HG03521 (cell line): ENCODE results near the gene EPS8L2.

Experiments
- ATAC-seq: cut with Tn5 transposase; IDR thresholded peaks from one replicate; pipeline ENCODE4 v1.9.1; 2021; ENCODE audit warnings: mild to moderate bottlenecking, moderate library complexity; ENCODE audit not compliant: unreplicated experiment

The EPS8L2 gene

DNA sequence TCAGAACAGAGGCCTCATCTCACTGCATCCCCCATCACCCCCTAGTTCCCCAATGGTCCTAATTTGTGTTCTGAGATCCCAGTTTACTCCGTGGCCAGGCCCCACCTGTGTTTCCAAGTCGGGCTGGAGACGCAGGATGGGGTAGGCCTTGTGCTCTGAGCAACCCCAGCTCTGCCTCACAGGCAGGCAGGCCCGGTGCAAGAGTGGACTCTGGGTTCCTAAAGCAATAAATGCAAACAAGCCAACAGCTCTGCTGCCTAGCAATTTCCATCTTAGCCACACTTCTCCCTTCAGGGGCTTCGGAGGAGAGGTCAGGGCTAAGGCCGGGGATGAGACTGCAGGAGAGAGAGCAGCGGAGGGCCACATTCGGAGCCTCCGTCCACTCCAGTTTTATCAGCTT lies 2.5 kb upstream of the EPS8L2 start:
- ATAC-seq, result no peak

DNA sequence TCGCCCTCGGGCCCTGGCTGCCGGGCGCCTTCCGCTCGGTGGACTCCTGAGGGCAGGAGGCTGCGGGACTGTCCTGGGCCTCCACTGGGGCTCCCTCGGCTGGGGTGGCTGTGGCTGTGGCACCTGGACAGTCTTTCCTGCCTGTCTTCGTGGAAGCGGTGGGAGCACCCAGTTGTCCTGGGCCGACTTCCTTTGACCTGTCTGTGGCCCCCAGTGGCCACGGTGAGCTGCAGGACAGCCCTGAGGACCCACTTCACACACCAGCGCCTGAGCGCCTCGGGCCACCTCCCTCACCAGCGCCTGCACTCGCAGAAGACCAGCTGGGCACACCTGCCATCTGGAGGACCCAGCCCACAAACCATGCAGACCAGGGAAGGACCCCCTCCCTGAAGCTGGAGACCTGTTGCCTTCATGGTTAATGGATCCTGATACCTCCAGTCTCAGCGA lies 1.8 kb upstream of the EPS8L2 start:
- no peak for ATAC-seq

GRCh38 chr11:704781-705645 lies 1.0 kb upstream of the EPS8L2 start:
- no peak for ATAC-seq

- no peak for ATAC-seq
Observed at GRCh38 chr11:706439-706956, 467 bp downstream of the EPS8L2 start.

GRCh38 chr11:706957-707816 lies 1.2 kb downstream of the EPS8L2 start:
- ATAC-seq, result no peak

GRCh38 chr11:707817-708420 lies 1.9 kb downstream of the EPS8L2 start:
- no peak for ATAC-seq

DNA sequence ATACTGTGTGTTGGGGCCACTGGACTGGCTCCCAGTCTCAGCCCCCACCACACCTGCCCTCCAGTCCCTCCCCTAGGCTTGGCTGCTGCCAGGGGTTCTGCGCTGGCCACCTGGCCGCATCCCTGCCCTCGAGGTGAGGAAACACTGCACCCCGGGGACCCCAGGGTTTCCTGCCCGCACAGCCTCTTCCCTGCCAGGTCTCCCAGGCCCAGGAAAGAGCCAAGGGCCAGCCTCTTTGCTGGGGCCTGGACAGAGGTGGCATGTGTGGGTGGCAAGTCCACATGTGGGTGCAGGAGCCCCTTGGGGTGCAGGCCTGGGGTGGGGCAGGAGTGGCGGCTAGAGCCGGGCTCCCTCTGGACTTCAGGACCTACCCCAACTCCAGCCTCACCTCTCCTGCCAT lies 2.5 kb downstream of the EPS8L2 start:
- ATAC-seq, result no peak

- ATAC-seq, result no peak
Observed at GRCh38 chr11:709109-709997, 3.3 kb downstream of the EPS8L2 start.

DNA sequence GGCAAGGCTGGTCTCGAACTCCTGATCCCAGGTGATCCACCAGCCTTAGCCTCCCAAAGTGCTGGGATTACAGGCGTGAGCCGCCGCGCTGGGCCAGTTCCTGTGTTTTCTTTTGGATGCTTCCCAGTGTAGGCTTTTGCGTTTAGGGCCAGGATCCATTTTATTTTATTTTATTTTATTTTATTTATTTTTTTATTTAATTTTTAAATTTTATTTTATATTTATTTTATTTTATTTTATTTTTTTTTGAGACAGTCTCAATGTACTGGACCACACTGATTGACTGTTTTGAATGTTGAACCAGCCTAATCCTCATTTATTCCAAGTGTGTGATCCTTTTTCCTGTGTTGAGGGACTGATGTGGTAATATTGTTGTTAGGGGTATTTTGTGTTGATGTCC lies 8.4 kb downstream of the EPS8L2 start:
- ATAC-seq, result no peak

GRCh38 chr11:719214-720016 lies 13.4 kb downstream of the EPS8L2 start:
- no peak for ATAC-seq

- no peak for ATAC-seq
Observed at GRCh38 chr11:720017-720641, 14.1 kb downstream of the EPS8L2 start.

DNA sequence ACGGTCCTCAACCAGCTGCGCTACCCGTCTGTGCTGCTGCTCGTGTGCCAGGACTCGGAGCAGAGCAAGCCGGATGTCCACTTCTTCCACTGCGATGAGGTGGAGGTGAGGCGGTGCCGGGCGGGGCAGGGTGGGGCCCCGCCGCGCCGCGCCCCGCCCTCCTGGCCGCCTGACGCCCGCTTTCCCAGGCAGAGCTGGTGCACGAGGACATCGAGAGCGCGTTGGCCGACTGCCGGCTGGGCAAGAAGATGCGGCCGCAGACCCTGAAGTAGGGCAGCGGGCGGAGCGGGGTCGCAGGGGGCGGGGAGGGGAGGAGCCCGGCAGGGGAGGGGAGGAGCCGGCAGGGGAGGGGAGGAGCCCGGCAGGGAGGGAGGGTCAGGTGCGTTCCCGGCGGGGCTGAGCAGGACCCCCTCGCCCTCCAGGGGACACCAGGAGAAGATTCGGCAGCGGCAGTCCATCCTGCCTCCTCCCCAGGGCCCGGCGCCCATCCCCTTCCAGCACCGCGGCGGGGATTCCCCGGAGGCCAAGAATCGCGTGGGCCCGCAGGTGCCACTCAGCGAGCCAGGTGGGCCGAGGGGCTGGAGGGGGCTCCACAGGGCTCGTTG lies 14.7 kb downstream of the EPS8L2 start:
- ATAC-seq, result no peak

DNA sequence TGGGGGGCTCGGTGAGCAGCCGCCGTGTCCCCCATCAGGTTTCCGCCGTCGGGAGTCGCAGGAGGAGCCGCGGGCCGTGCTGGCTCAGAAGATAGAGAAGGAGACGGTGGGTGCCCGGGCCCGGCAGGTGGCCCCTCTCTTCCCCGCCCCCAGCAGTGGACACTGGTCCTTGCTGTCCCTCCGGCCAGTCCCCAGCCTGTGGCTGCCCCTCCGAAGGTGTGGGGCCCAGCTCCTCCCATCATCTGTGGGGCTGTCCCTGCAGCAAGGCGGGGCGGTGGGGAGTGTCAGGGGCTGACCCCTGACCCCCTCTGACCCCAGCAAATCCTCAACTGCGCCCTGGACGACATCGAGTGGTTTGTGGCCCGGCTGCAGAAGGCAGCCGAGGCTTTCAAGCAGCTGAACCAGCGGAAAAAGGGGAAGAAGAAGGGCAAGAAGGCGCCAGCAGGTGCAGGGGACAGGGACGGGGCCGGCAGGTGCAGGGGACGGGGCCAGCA lies 15.3 kb downstream of the EPS8L2 start:
- no peak for ATAC-seq

- no peak for ATAC-seq
Observed at GRCh38 chr11:721741-722345, 15.8 kb downstream of the EPS8L2 start.

DNA sequence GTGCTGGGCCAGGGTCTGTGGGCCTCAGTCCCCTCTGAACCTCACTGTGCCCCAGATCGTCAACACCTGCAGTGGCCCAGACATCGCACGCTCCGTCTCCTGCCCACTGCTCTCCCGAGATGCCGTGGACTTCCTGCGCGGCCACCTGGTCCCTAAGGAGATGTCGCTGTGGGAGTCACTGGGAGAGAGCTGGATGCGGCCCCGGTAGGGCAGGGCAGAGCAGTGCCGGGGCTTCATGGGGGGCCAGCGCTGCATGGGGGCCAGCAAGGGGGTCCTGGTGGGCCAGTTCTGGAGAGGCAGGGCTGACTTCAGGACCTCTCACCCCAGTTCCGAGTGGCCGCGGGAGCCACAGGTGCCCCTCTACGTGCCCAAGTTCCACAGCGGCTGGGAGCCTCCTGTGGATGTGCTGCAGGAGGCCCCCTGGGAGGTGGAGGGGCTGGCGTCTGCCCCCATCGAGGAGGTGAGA lies 16.3 kb downstream of the EPS8L2 start:
- ATAC-seq, result no peak

DNA sequence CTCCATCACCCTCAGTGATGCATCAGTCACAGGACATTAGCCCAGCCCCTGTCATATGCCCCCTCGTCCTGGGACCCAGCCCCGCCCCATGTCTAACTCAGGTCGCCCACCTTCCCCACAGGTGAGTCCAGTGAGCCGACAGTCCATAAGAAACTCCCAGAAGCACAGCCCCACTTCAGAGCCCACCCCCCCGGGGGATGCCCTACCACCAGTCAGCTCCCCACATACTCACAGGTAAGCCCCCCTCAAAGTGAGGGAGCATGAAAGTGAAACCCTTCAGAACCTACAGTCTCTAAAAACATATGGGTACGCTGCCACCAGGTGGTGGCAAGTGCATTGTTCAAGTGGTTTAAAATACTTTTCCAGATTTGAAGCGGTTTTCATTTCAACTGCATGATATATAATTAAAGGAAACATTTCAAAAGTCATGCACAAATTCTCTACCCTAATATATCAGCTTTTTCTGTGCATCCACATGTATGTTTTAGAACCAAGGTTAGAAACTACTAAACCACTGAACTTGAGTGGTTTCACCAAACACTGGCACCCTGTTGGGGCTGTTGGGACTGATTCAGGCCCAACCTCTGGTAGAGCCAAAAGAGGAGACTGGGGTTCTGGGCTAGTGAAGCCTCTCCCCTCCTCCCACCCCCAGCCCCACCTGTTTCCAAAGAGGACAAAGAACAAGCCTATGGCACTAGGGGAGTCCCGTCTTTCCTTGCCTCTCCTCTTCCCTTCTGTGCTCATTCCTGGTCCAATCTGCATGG lies 17.3 kb downstream of the EPS8L2 start:
- ATAC-seq, result no peak
